Measurements from ENCODE around the gene NOTCH1.

- no peak for TF ChIP-seq CTCF (conservative IDR thresholded peaks at IDR 0.05)
- no peak for TF ChIP-seq ZFX (IDR thresholded peaks at IDR 0.05)
Measured at GRCh38 chr9:136541709-136542108, 4.1 kb downstream of the NOTCH1 start.

All from C4-2B (cell line).